Adrenal gland (tissue), 12 donors: ENCODE results near the gene SYT2. TPM values are rescaled to one million over a fixed set of nuclear protein-coding genes. Genes with fewer than 3 reads are reported as not detected.
"Not testable (repeated sequence)": the region's sequence is repeated elsewhere in the genome, so short reads cannot be mapped to it uniquely, and the experiment has no call there.

Experiments
- DNase-seq, 7 donors: peaks; one replicate each; pipeline ENCODE4 v3.0.0-alpha.2; 2019 to 2020
- H3K27ac ChIP-seq, 5 donors: fragments of 200-600 bp; sonication (generic) in 4 of 5; 1 replicate in 3 of 5; 2 replicates in 2 of 5; pipeline versions ENCODE4 v1.5.1 to v1.8.0; 2016 to 2020; ENCODE audit warnings: mild to moderate bottlenecking in 1 of 5
- H3K27me3 ChIP-seq: fragments of 200-600 bp; 2 replicates; pipeline ENCODE4 v1.8.0; 2021
- H3K36me3 ChIP-seq, 2 donors: fragments of 200-600 bp; replicated peaks in 1 of 2; 1 replicate in 1 of 2; 2 replicates in 1 of 2; pipeline versions ENCODE4 v1.5.1 to v1.8.0; 2018 to 2022
- H3K4me1 ChIP-seq, 2 donors: fragments of 200-600 bp; replicated peaks in 1 of 2; 1 replicate in 1 of 2; 2 replicates in 1 of 2; pipeline versions ENCODE4 v1.5.1 to v1.8.0; 2018 to 2021
- H3K4me3 ChIP-seq, 4 donors: fragments of 200-600 bp; sonication (generic) in 3 of 4; one replicate each; pipeline ENCODE4 v1.5.1; 2016 to 2018
- H3K9me3 ChIP-seq, 3 donors: fragments of 200-600 bp; sonication (generic) in 1 of 3; replicated peaks in 1 of 3; 1 replicate in 2 of 3; 2 replicates in 1 of 3; pipeline versions ENCODE4 v1.5.1 to v1.8.0; 2016 to 2021
- POLR2A ChIP-seq, 2 donors: fragments of 450-650 bp; IDR thresholded peaks; one replicate each; pipeline ENCODE4 v1.6.1; 2017; ENCODE audit warnings: antibody characterized with exemption in 2 of 2, mild to moderate bottlenecking in 2 of 2, moderate library complexity in 1 of 2
- WGBS, 4 donors: extraction: QIAGEN DNeasy Blood & Tissue Kit in 2 of 4; methylation state at CpG; one replicate each; pipeline versions ENCODE4 v1.1.5 to v1.1.7; 2013 to 2017; 5-methylcytosine and 5-hydroxymethylcytosine counted together
- intact Hi-C, 2 donors: fragments of 100-400 bp; cut with DNase I; formaldehyde crosslinking; loops; one replicate each; pipeline versions ENCODE4 v1.14.1 to v1.15.0; 2022 to 2023
- polyA plus RNA-seq, 3 donors: library from polyadenylated mRNA; stranded (reverse); fragments of 200-250 nt in 2 of 3; fragments of 350-450 nt in 1 of 3; fragmentation: Illumina TruSeq in 1 of 3; extraction: RNeasy Lipid Tissue Mini Kit (QIAGEN cat#74804) in 1 of 3; gene quantifications; one replicate each; pipeline ENCODE4 v1.2.3, GENCODE V29; 2013 to 2014
- total RNA-seq, 9 donors: library from RNA; depleted of rRNA in 4 of 9; stranded (reverse); fragments of >200 nt in 4 of 9; fragments of 120-200 nt in 1 of 9; fragmentation: NEBNext Ultra II Directional in 1 of 9; extraction: Animal tissue kit (Norgen Biotek cat#: 25700) in 1 of 9; gene quantifications; one replicate each; pipeline versions ENCODE4 v1.1.0 to v1.2.4, GENCODE V29; 2013 to 2023
- TF ChIP-seq, protein P1 (sequence below), 6 experiments: fragments of 450-650 bp in 4 of 6; fragments of 200-600 bp in 2 of 6; sonication (generic) in 1 of 6; IDR thresholded peaks; 1 replicate in 5 of 6; 2 replicates in 1 of 6; pipeline versions ENCODE4 v1.5.1 to v1.8.0; 2016 to 2021; ENCODE audit warnings: antibody characterized with exemption in 6 of 6, mild to moderate bottlenecking in 2 of 6, moderate library complexity in 1 of 6
- donor health status: healthy with polysubstance abuse.
- donor health status: Bipolar disorder and iron deficiency.
- donor health status: DM: yes; HTN: yes; CAD: no.
- donor health status: DM: no; HTN: no; CAD: no.
- donor health status: DM: no; HTN: no; CAD: no.
- donor health status: DM: yes; HTN: yes; CAD: no.

Gene SYT2
- total and polyA plus RNA-seq, 12 donors, result 0.08 to 3.8 (median 0.44) TPM; not detected in 3

DNA sequence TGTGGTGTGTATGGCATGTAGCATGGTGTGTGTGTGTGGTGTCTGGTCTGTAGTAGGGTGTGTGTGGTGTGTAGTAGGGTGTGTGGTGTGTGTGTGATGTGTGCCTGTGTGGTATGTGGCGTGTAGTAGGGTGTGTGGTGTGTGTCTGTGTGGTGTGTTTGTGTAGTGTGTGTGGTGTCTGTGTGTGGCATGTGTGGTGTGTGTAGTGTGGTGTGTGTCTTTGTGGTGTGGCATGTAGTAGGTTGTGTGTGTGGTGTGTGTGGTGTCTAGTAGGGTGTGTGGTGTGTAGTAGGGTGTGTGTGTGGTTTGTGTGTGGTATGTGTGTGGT, 85.5 kb downstream of the SYT2 start:
- intact Hi-C loops, result no loop called here
- WGBS, 4 donors, result 56 to 87% (median 78%) methylated on average over 1 of the region's 1 CpG
- DNase-seq, result no peak

DNA sequence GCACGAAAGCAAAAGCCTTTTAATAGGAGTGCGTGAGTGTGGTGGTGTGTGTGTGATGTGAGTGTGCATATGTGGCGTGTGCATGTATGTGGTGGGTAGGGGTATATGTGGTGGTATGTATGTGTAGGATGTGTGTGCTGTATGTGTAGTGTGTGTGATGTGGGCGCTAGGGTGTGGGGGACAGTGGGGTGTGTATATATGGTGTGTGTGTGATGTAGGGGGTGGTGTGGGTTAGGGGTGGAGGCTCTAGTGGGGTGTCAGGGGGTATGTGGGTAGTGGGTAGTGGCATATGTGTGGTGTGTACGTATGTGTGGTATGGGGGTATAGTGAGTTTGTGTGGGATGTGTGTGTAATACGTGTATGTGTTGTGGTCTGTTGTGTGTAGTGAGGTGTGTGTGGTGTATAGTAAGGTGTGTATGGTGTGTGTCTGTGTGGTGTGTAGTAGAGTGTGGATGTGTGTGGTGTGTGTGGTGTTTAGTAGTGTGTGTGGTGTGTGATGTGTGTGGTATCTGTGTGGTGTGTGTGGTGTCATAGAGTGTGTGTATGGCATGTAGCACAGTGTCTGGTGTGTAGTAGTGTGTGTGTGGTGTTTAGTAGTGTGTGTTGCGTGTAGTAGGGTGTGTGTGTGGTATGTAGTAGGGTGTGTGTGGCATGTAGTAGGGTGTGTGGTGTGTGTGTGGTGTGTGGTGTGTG, 86.0 kb downstream of the SYT2 start:
- H3K27ac ChIP-seq, result no peak overlapping the region
- H3K4me1 ChIP-seq, result no peaks in the 10 kb centered on the region
- TF ChIP-seq POLR2A (IDR thresholded peaks at IDR 0.05), result no peak
- TF ChIP-seq, protein P1, sequence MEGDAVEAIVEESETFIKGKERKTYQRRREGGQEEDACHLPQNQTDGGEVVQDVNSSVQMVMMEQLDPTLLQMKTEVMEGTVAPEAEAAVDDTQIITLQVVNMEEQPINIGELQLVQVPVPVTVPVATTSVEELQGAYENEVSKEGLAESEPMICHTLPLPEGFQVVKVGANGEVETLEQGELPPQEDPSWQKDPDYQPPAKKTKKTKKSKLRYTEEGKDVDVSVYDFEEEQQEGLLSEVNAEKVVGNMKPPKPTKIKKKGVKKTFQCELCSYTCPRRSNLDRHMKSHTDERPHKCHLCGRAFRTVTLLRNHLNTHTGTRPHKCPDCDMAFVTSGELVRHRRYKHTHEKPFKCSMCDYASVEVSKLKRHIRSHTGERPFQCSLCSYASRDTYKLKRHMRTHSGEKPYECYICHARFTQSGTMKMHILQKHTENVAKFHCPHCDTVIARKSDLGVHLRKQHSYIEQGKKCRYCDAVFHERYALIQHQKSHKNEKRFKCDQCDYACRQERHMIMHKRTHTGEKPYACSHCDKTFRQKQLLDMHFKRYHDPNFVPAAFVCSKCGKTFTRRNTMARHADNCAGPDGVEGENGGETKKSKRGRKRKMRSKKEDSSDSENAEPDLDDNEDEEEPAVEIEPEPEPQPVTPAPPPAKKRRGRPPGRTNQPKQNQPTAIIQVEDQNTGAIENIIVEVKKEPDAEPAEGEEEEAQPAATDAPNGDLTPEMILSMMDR (IDR thresholded peaks at IDR 0.05), result no peak
- intact Hi-C loops, result no loop called here
- 76 to 87% (median 83%) methylated on average over 7 of the region's 7 CpGs for WGBS, 4 donors
- no peaks in the 10 kb centered on the region for H3K27me3 ChIP-seq
- no peaks in the 10 kb centered on the region for H3K9me3 ChIP-seq
- DNase-seq, result no peak
- H3K36me3 ChIP-seq, result no peaks in the 10 kb centered on the region
- H3K4me3 ChIP-seq, result no peak overlapping the region

More for the DNA sequence above, 85.5 kb downstream of the SYT2 start:
- H3K4me1 ChIP-seq, result no peaks in the 10 kb centered on the region
- no peaks in the 10 kb centered on the region for H3K9me3 ChIP-seq
- H3K27ac ChIP-seq, result no peak overlapping the region
- H3K4me3 ChIP-seq, result no peak overlapping the region
- no peaks in the 10 kb centered on the region for H3K27me3 ChIP-seq
- no peak for TF ChIP-seq POLR2A (IDR thresholded peaks at IDR 0.05)
- TF ChIP-seq, protein P1 (IDR thresholded peaks at IDR 0.05), result no peak
- no peaks in the 10 kb centered on the region for H3K36me3 ChIP-seq

DNA sequence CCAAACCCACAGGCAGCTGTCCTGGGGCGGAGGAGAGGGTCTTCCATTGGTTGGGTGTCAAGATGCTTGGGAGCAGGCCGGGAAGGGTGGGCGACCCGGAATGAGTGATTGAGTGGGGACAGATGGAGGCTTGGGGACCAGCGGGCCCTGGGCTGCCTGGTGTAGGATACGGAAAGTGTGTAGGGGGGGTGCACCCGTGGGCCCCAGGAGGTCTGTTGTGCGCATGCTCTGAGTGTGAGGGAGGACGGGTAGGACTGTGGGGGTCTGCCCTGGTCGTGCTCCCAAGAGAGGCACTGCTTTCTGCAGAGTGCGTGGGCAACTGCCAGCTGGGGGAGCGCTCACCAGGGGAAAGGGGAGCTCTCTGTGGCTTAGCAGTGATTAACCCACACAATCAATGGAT, 86.8 kb downstream of the SYT2 start:
- DNase-seq, H3K9me3 ChIP-seq, intact Hi-C loops, H3K4me1 ChIP-seq, H3K4me3 ChIP-seq, H3K36me3 ChIP-seq, H3K27ac ChIP-seq, H3K27me3 ChIP-seq: not testable (repeated sequence)
- WGBS, 4 donors, result 63 to 81% (median 69%) methylated on average over 3 to 12 of the region's 12 CpGs

DNA sequence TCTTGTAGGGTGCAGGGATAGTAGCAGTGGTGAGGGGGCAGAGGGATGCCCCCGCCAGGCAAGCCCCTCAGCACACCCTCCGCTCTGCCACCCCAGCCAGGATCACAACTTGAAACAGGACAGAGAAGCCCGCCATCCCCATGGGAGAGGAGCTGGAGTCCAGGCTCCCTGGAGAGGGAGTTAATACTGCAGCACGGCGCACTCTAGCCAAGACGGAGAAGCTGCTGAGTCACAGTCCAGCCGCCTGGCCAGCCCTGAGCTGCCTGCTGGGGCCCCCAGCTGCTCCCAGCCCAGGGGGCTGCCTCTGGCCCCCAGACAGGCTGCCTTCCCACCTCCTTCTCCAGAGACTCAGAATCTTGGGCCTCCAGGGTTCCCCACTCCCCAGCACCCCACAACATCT, 87.2 kb downstream of the SYT2 start:
- intact Hi-C loops, result no loop called here
- Histone ChIP-seq H3K27me3 (no peaks in the 10 kb centered on the region), H3K27ac (no peak overlapping the region), H3K4me3 (no peak overlapping the region), H3K36me3 (no peaks in the 10 kb centered on the region), H3K4me1 (no peaks in the 10 kb centered on the region), H3K9me3 (no peaks in the 10 kb centered on the region)
- TF ChIP-seq POLR2A (IDR thresholded peaks at IDR 0.05), result no peak
- TF ChIP-seq, protein P1 (IDR thresholded peaks at IDR 0.05), result no peak
- 38 to 57% (median 47%) methylated on average over 2 to 7 of the region's 7 CpGs for WGBS, 4 donors
- DNase-seq, result peak in 3 of 7 donors; percentile 13 to 63 (median 38)

DNA sequence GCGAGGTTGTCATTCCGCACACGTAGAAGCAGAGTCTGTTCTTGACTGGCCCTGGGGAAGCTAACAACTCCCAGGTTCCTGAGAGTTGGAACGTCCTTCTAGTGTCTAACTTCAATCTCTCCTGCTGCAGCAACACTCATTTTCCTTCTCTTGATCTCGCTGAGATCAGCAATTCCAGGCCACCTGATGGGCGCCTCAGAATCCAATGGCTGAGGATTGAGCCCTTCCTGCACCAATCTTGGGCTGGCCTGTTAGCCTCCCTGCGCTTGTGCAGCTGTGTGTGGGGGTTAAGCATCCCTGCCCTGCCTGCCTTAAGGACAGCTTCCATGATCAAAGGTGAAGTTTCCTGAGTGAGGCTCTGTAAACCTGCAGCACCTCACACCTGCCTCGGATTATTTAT, 87.9 kb downstream of the SYT2 start:
- no peak for TF ChIP-seq POLR2A (IDR thresholded peaks at IDR 0.05)
- TF ChIP-seq, protein P1 (IDR thresholded peaks at IDR 0.05), result no peak
- no peaks in the 10 kb centered on the region for H3K27me3 ChIP-seq
- no peaks in the 10 kb centered on the region for H3K9me3 ChIP-seq
- intact Hi-C loops, result no loop called here
- no peak for DNase-seq
- no peaks in the 10 kb centered on the region for H3K4me1 ChIP-seq
- H3K36me3 ChIP-seq, result no peaks in the 10 kb centered on the region
- H3K4me3 ChIP-seq, result no peak overlapping the region
- WGBS, 4 donors, result 79 to 93% (median 89%) methylated on average over 7 to 8 of the region's 8 CpGs
- no peak overlapping the region for H3K27ac ChIP-seq
